Erythroblast (primary cell): ENCODE data around the gene NFATC2IP.

ENCODE experiments used
- GATA1 ChIP-seq: IDR thresholded peaks from 2 replicates; pipeline ENCODE4 v1.6.1; 2011; ENCODE audit warnings: low read depth, mild to moderate bottlenecking, control low read depth, low read length, moderate library complexity
- POLR2A ChIP-seq: IDR thresholded peaks from 2 replicates; pipeline ENCODE4 v1.6.1; 2011; ENCODE audit warnings: mild to moderate bottlenecking, low read length

GRCh38 chr16:28974007-28974436, 23.3 kb downstream of the NFATC2IP start:
- TF ChIP-seq POLR2A (no peak), GATA1 (no peak)
